IMR-90 (cell line): ENCODE data around the gene FAM162B. TPM values are rescaled to one million over a fixed set of nuclear protein-coding genes. Genes with fewer than 3 reads are reported as not detected.

Experiments
- ATAC-seq: fragments of 200-7000 bp; cut with Tn5 transposase; 2 replicates; pipeline ENCODE4 v1.9.1; 2020; ENCODE audit warnings: low read depth, mild to moderate bottlenecking, moderate library complexity
- BruUV-seq: library from RNA; stranded (reverse); fragments of 400-500 nt; replicated peaks from 2 replicates; lab custom pipeline; 2021; lab: Mats Ljungman, UMichigan
- CTCF ChIA-PET: fragments of 300-600 bp; formaldehyde crosslinking; extraction: SDS; loops from one replicate; lab custom pipeline; 2021; ENCODE audit warnings: antibody characterized with exemption; lab: Yijun Ruan, JAX
- POLR2A ChIA-PET: fragments of 300-600 bp; sonication (Branson Sonifier 250); formaldehyde crosslinking; loops from one replicate; lab custom pipeline; 2022; ENCODE audit warnings: antibody characterized with exemption; ENCODE audit not compliant: unreplicated experiment; lab: Charles Lee
- DNase-seq: peaks from one replicate; pipeline ENCODE4 v3.0.0; 2013
- H2AFZ ChIP-seq: replicated peaks from 2 replicates; pipeline ENCODE3; 2013; ENCODE audit warnings: low read length, mild to moderate bottlenecking; ENCODE audit not compliant: poor library complexity
- H2AK5ac ChIP-seq: 2 replicates; pipeline ENCODE4 v1.6.1; 2013; ENCODE audit warnings: low read depth, low read length, inconsistent platforms
- H2AK9ac ChIP-seq: replicated peaks from 2 replicates; pipeline ENCODE3; 2013; ENCODE audit warnings: mild to moderate bottlenecking, low read depth, low read length, moderate library complexity; ENCODE audit not compliant: poor library complexity
- H2BK120ac ChIP-seq: 2 replicates; pipeline ENCODE4 v1.6.1; 2013; ENCODE audit warnings: low read depth, low read length, inconsistent platforms
- H2BK15ac ChIP-seq: 3 replicates; pipeline ENCODE4 v1.6.1; 2013; ENCODE audit warnings: low read depth, low read length, inconsistent platforms
- H2BK20ac ChIP-seq: 2 replicates; pipeline ENCODE4 v1.6.1; 2013; ENCODE audit warnings: low read depth, mild to moderate bottlenecking, inconsistent platforms, low read length, moderate library complexity
- H2BK5ac ChIP-seq: 2 replicates; pipeline ENCODE4 v1.6.1; 2013; ENCODE audit warnings: mild to moderate bottlenecking, low read depth, low read length, inconsistent platforms; ENCODE audit not compliant: poor library complexity, severe bottlenecking
- H3K14ac ChIP-seq: replicated peaks from 2 replicates; pipeline ENCODE4 v1.6.1; 2013; ENCODE audit warnings: low read depth, low read length, inconsistent platforms
- H3K18ac ChIP-seq: 2 replicates; pipeline ENCODE4 v1.6.1; 2013; ENCODE audit warnings: low read depth, low read length, control low read depth
- H3K23ac ChIP-seq: 2 replicates; pipeline ENCODE4 v1.6.1; 2013; ENCODE audit warnings: low read depth, low read length, inconsistent platforms
- H3K27ac ChIP-seq: 2 replicates; pipeline ENCODE4 v1.5.1; 2013; ENCODE audit warnings: mild to moderate bottlenecking, control low read depth, low read length; ENCODE audit not compliant: insufficient read depth
- H3K27me3 ChIP-seq: 2 replicates; pipeline ENCODE4 v1.6.1; 2013; ENCODE audit warnings: low read length; ENCODE audit not compliant: control insufficient read depth, insufficient read depth
- H3K36me3 ChIP-seq: 2 replicates; pipeline ENCODE4 v1.6.1; 2013; ENCODE audit warnings: low read length, mixed read lengths; ENCODE audit not compliant: control insufficient read depth, insufficient read depth
- H3K4ac ChIP-seq: 2 replicates; pipeline ENCODE4 v1.6.1; 2013; ENCODE audit warnings: low read depth, low read length, inconsistent platforms
- H3K4me1 ChIP-seq: 2 replicates; pipeline ENCODE4 v1.6.1; 2013; ENCODE audit warnings: low read length, mixed read lengths; ENCODE audit not compliant: control insufficient read depth, insufficient read depth
- H3K4me2 ChIP-seq: 2 replicates; pipeline ENCODE4 v1.6.1; 2013; ENCODE audit warnings: low read depth, mild to moderate bottlenecking, control low read depth, low read length, moderate library complexity
- H3K4me3 ChIP-seq: 2 replicates; pipeline ENCODE4 v1.5.1; 2013; ENCODE audit warnings: low read depth, mild to moderate bottlenecking, control low read depth, low read length, moderate library complexity; ENCODE audit not compliant: insufficient read depth
- H3K56ac ChIP-seq: 2 replicates; pipeline ENCODE4 v1.6.1; 2013; ENCODE audit warnings: low read length, inconsistent platforms; ENCODE audit not compliant: insufficient read depth; ENCODE audit errors: extremely low read depth
- H3K79me1 ChIP-seq, 2 experiments: 2 replicates each; pipeline ENCODE4 v1.6.1; 2013; ENCODE audit warnings: low read length in 2 of 2, inconsistent platforms in 1 of 2, low read depth in 1 of 2
- H3K9ac ChIP-seq: 2 replicates; pipeline ENCODE4 v1.6.1; 2013; ENCODE audit warnings: low read depth, low read length, control low read depth
- H3K9me1 ChIP-seq: 2 replicates; pipeline ENCODE4 v1.6.1; 2013; ENCODE audit warnings: low read length, inconsistent platforms; ENCODE audit not compliant: insufficient read depth
- H3K9me3 ChIP-seq: 2 replicates; pipeline ENCODE4 v1.6.1; 2013; ENCODE audit warnings: low read length; ENCODE audit not compliant: control insufficient read depth, insufficient read depth
- H4K20me1 ChIP-seq: 2 replicates; pipeline ENCODE4 v1.6.1; 2013; ENCODE audit warnings: low read length, inconsistent platforms; ENCODE audit not compliant: insufficient read depth
- H4K5ac ChIP-seq: 2 replicates; pipeline ENCODE4 v1.6.1; 2013; ENCODE audit warnings: mild to moderate bottlenecking, low read depth, low read length, control low read depth
- H4K8ac ChIP-seq, 2 experiments: 2 replicates each; pipeline ENCODE4 v1.6.1; 2013; ENCODE audit warnings: low read depth in 2 of 2, low read length in 2 of 2, control low read depth in 1 of 2, inconsistent platforms in 1 of 2
- H4K91ac ChIP-seq: 2 replicates; pipeline ENCODE4 v1.6.1; 2013; ENCODE audit warnings: low read depth, low read length, inconsistent platforms; ENCODE audit not compliant: insufficient read depth
- BHLHE40 ChIP-seq: fragments of 150-350 bp; IDR thresholded peaks from 2 replicates; pipeline ENCODE4 v1.6.1; 2016; ENCODE audit warnings: mild to moderate bottlenecking, low read depth, low read length
- CEBPB ChIP-seq: IDR thresholded peaks from 2 replicates; pipeline ENCODE4 v1.6.1; 2012; ENCODE audit warnings: low read depth, low read length, improper control_type of control experiment
- CHD1 ChIP-seq: IDR thresholded peaks from 2 replicates; pipeline ENCODE4 v1.6.1; 2012; ENCODE audit warnings: low read depth, low read length, improper control_type of control experiment
- CTCF ChIP-seq: conservative IDR thresholded peaks from 2 replicates; pipeline ENCODE4 v1.5.1; 2012; ENCODE audit warnings: mild to moderate bottlenecking, low read depth, low read length, improper control_type of control experiment
- ELK1 ChIP-seq: fragments of 150-350 bp; IDR thresholded peaks from 2 replicates; pipeline ENCODE4 v1.6.1; 2016; ENCODE audit warnings: low read depth, mild to moderate bottlenecking, low read length, moderate library complexity, borderline replicate concordance
- FOS ChIP-seq: fragments of 150-350 bp; IDR thresholded peaks from 2 replicates; pipeline ENCODE4 v1.6.1; 2016; ENCODE audit warnings: low read depth, low read length
- MAFK ChIP-seq: IDR thresholded peaks from 2 replicates; pipeline ENCODE4 v1.6.1; 2012; ENCODE audit warnings: low read depth, low read length, improper control_type of control experiment
- MXI1 ChIP-seq: IDR thresholded peaks from 2 replicates; pipeline ENCODE4 v1.6.1; 2012; ENCODE audit warnings: low read depth, mild to moderate bottlenecking, low read length, moderate library complexity, borderline replicate concordance
- NFE2L2 ChIP-seq: fragments of 150-350 bp; IDR thresholded peaks from 2 replicates; pipeline ENCODE4 v1.6.1; 2016; ENCODE audit warnings: low read depth, mild to moderate bottlenecking, low read length
- POLR2A ChIP-seq: IDR thresholded peaks from 2 replicates; pipeline ENCODE4 v1.6.1; 2012; ENCODE audit warnings: mild to moderate bottlenecking, low read depth, low read length
- RAD21 ChIP-seq: IDR thresholded peaks from 2 replicates; pipeline ENCODE4 v1.6.1; 2012; ENCODE audit warnings: low read length, improper control_type of control experiment
- RCOR1 ChIP-seq: IDR thresholded peaks from 2 replicates; pipeline ENCODE4 v1.6.1; 2012; ENCODE audit warnings: mild to moderate bottlenecking, low read length, improper control_type of control experiment; ENCODE audit not compliant: insufficient replicate concordance
- RFX5 ChIP-seq: IDR thresholded peaks from 2 replicates; pipeline ENCODE4 v1.8.0; 2012; ENCODE audit warnings: low read depth, mild to moderate bottlenecking, low read length, moderate library complexity
- SMC3 ChIP-seq: fragments of 150-350 bp; IDR thresholded peaks from 2 replicates; pipeline ENCODE4 v1.6.1; 2016; ENCODE audit warnings: low read depth, mild to moderate bottlenecking, antibody characterized with exemption, low read length, moderate library complexity
- USF2 ChIP-seq: fragments of 150-350 bp; IDR thresholded peaks from 2 replicates; pipeline ENCODE4 v1.6.1; 2017; ENCODE audit warnings: mild to moderate bottlenecking, antibody characterized with exemption, low read length, low read depth
- WGBS, 2 experiments: methylation state at CpG; one replicate each; pipeline versions ENCODE4 v1.1.5 to v1.1.7; 2013; ENCODE audit warnings: missing lambda C conversion rate in 2 of 2; ENCODE audit not compliant: insufficient read length in 1 of 2; ENCODE audit errors: extremely low coverage in 2 of 2; 5-methylcytosine and 5-hydroxymethylcytosine counted together
- dilution Hi-C: fragments of 300-500 bp; cut with HindIII; formaldehyde crosslinking; loops from one replicate; pipeline ENCODE4 v1.14.3; 2018; ENCODE audit warnings: low sequenced_read_pairs; ENCODE audit not compliant: unreplicated experiment
- in situ Hi-C: fragments of 300-500 bp; cut with MboI; formaldehyde crosslinking; loops from 3 replicates; pipeline ENCODE4 v1.14.3; 2019; ENCODE audit warnings: low sequenced_read_pairs, inconsistent platforms, mixed read lengths
- intact Hi-C: fragments of 100-400 bp; cut with micrococcal nuclease; formaldehyde crosslinking; loops from 2 replicates; pipeline ENCODE4 v1.10.0; 2022
- polyA plus RNA-seq, 3 experiments: library from polyadenylated mRNA; depleted of rRNA; stranded (reverse); fragments of >200 nt; gene quantifications; 2 replicates each; pipeline ENCODE4 v1.2.3, GENCODE V29; 2012; ENCODE audit warnings: low replicate concordance in 1 of 3
- total RNA-seq: library from RNA; depleted of rRNA; stranded (reverse); fragments of >200 nt; gene quantifications from 2 replicates; pipeline ENCODE4 v1.2.3, GENCODE V29; 2012

Gene FAM162B
- total and polyA plus RNA-seq, 2 of the 4 experiments (the other 2 are of a cell fraction): 2.9 to 3.2 TPM

- no peaks in the 10 kb centered on the region for H3K27me3 ChIP-seq
- dilution Hi-C loops (no loop called here), intact Hi-C loops (no loop called here), in situ Hi-C loops (no loop called here)
- no TSS peak for BruUV-seq
- H3K9me3 ChIP-seq: no peaks in the 10 kb centered on the region
- no peak overlapping the region for H4K5ac ChIP-seq
- H4K91ac ChIP-seq: no peak overlapping the region
- no peak overlapping the region for H2AFZ ChIP-seq
- ChIA-PET CTCF (no interaction called here), POLR2A (no interaction called here)
- no peak overlapping the region for H3K4me3 ChIP-seq
- no peak overlapping the region for H2BK5ac ChIP-seq
- no peak overlapping the region for H3K27ac ChIP-seq
- no peak overlapping the region for H2BK15ac ChIP-seq
- TF ChIP-seq POLR2A (no peak), RAD21 (no peak), ELK1 (no peak), SMC3 (no peak), CEBPB (no peak), MAFK (no peak), FOS (no peak), RCOR1 (no peak), USF2 (no peak), CTCF (no peak), NFE2L2 (no peak), BHLHE40 (no peak), CHD1 (no peak), RFX5 (no peak), MXI1 (no peak)
- H2BK120ac ChIP-seq: no peak overlapping the region
- no peak overlapping the region for H3K9ac ChIP-seq
- no peak overlapping the region for H3K56ac ChIP-seq
- DNase-seq: no peak
- no CpG with 5 or more reads among the region's 1 CpG for WGBS, 2 experiments
- no peak overlapping the region for H3K4ac ChIP-seq
- H4K20me1 ChIP-seq: no peaks in the 10 kb centered on the region
- no peaks in the 10 kb centered on the region for H3K4me1 ChIP-seq
- H3K18ac ChIP-seq: no peak overlapping the region
- no peak overlapping the region for H2AK9ac ChIP-seq
- no peaks in the 10 kb centered on the region for H3K9me1 ChIP-seq
- ATAC-seq: no peak
- H3K14ac ChIP-seq: no peak overlapping the region
- H3K23ac ChIP-seq: no peak overlapping the region
- H3K4me2 ChIP-seq: no peak overlapping the region
- no peak overlapping the region for H2BK20ac ChIP-seq
- no peaks in the 10 kb centered on the region; a peak in 1 of 4 replicates for H3K79me1 ChIP-seq
- H2AK5ac ChIP-seq: no peak overlapping the region
- H3K36me3 ChIP-seq: peaks cover 11% of the 10 kb centered on the region
- H4K8ac ChIP-seq: no peak overlapping the region
Measured at GRCh38 chr6:116705917-116706316, 59.6 kb downstream of the FAM162B start.
